ENCODE measurements around the gene SCNN1G. TPM values are rescaled to one million over a fixed set of nuclear protein-coding genes. Genes with fewer than 3 reads are reported as not detected.

The SCNN1G gene
- total RNA-seq, 1 experiment from 2014 or later = not detected

- H3K9ac ChIP-seq (ENCODE audit: low read length) = no peak overlapping the region
- DNase-seq (ENCODE audit: low read depth, low spot score) (no peak), ATAC-seq (no peak)
- H3K4me2 ChIP-seq (ENCODE audit: low read length) = no peak overlapping the region
- CTCF ChIA-PET = no interaction called here
- no peaks in the 10 kb centered on the region for H3K79me2 ChIP-seq (ENCODE audit: insufficient read depth, low read length)
- H3K4me1 ChIP-seq (ENCODE audit: control insufficient read depth in 1 of 2, insufficient read depth in 2 of 2, low read length in 2 of 2) = no peaks in the 10 kb centered on the region
- H3K27ac ChIP-seq (ENCODE audit: low read depth, low read length) = no peak overlapping the region
- H3K36me3 ChIP-seq (ENCODE audit: control insufficient read depth in 1 of 2, insufficient read depth in 2 of 2, low read length in 2 of 2) = no peaks in the 10 kb centered on the region
- no peak overlapping the region for H3K4me3 ChIP-seq (replicated peaks in 1 of 2; ENCODE audit: low read depth in 1 of 2, low read length in 2 of 2)
- BruUV-seq (replicated peaks) = no TSS peak
- H4K20me1 ChIP-seq (ENCODE audit: insufficient read depth) = no peaks in the 10 kb centered on the region
- POLR2A ChIA-PET = interaction anchor here (0.6 kb wide), 1 partner anchor 28 kb away, joined by 3 read pairs; no protein-coding TSS in a partner anchor
- H3K9me3 ChIP-seq (ENCODE audit: control insufficient read depth in 1 of 2, insufficient read depth in 1 of 2, low read depth in 1 of 2, low read length in 2 of 2) = no peaks in the 10 kb centered on the region
- H2AFZ ChIP-seq (ENCODE audit: low read depth, low read length, poor library complexity, severe bottlenecking) = no peak overlapping the region
- no peak for TF ChIP-seq JUND (IDR thresholded peaks at IDR 0.05)
- TF ChIP-seq SRF (IDR thresholded peaks at IDR 0.05; ENCODE audit: low read depth) = no peak
- no peak for TF ChIP-seq ELF1 (IDR thresholded peaks at IDR 0.05; ENCODE audit: borderline replicate concordance, low read depth)
- no peak for TF ChIP-seq ATF3 (IDR thresholded peaks at IDR 0.05)
- no peak for TF ChIP-seq YY1 (IDR thresholded peaks at IDR 0.05; ENCODE audit: extremely low read depth, insufficient replicate concordance, low read depth, low read length)
- TF ChIP-seq SP1 (IDR thresholded peaks at IDR 0.05; ENCODE audit: low read depth) = no peak
- TF ChIP-seq MAX (IDR thresholded peaks at IDR 0.05) = no peak
- no peak for TF ChIP-seq CBX3 (IDR thresholded peaks at IDR 0.05; ENCODE audit: low read depth)
- no peaks in the 10 kb centered on the region for H3K27me3 ChIP-seq (ENCODE audit: insufficient read depth, low read length)
- intact Hi-C loops (cut with micrococcal nuclease) = loop anchor here (10.0 kb wide), 1 partner anchor 95 kb away; no protein-coding TSS in a partner anchor
- no peaks in the 10 kb centered on the region for H3K9me2 ChIP-seq (ENCODE audit: insufficient read depth)
- RAD21 ChIA-PET (ENCODE audit: low non-redundant PET in 1 of 2, low total read pairs in 2 of 2, uncharacterized antibody in 2 of 2, unreplicated experiment in 2 of 2) = no interaction called here
Observed at GRCh38 chr16:23229714-23230113, 47.2 kb downstream of the SCNN1G start.

- ATAC-seq (no peak), DNase-seq (ENCODE audit: low read depth, low spot score) (no peak)
- ChIA-PET RAD21 (ENCODE audit: low non-redundant PET in 1 of 2, low total read pairs in 2 of 2, uncharacterized antibody in 2 of 2, unreplicated experiment in 2 of 2) (no interaction called here), CTCF (no interaction called here), POLR2A (no interaction called here)
- Histone ChIP-seq H3K4me2 (ENCODE audit: low read length) (no peak overlapping the region), H3K4me1 (ENCODE audit: control insufficient read depth in 1 of 2, insufficient read depth in 2 of 2, low read length in 2 of 2) (no peaks in the 10 kb centered on the region), H2AFZ (ENCODE audit: low read depth, low read length, poor library complexity, severe bottlenecking) (no peak overlapping the region), H3K36me3 (ENCODE audit: control insufficient read depth in 1 of 2, insufficient read depth in 2 of 2, low read length in 2 of 2) (no peaks in the 10 kb centered on the region), H3K9ac (ENCODE audit: low read length) (no peak overlapping the region), H4K20me1 (ENCODE audit: insufficient read depth) (no peaks in the 10 kb centered on the region), H3K9me3 (ENCODE audit: control insufficient read depth in 1 of 2, insufficient read depth in 1 of 2, low read depth in 1 of 2, low read length in 2 of 2) (no peaks in the 10 kb centered on the region), H3K9me2 (ENCODE audit: insufficient read depth) (no peaks in the 10 kb centered on the region), H3K27ac (ENCODE audit: low read depth, low read length) (no peak overlapping the region), H3K27me3 (ENCODE audit: insufficient read depth, low read length) (no peaks in the 10 kb centered on the region), H3K79me2 (ENCODE audit: insufficient read depth, low read length) (no peaks in the 10 kb centered on the region), H3K4me3 (replicated peaks in 1 of 2; ENCODE audit: low read depth in 1 of 2, low read length in 2 of 2) (no peak overlapping the region)
- no TSS peak for BruUV-seq (replicated peaks)
- intact Hi-C loops (cut with micrococcal nuclease) = no loop called here
- TF ChIP-seq RAD21 (IDR thresholded peaks at IDR 0.05; ENCODE audit: low read depth) (no peak), CTCF (IDR thresholded peaks at IDR 0.05 in 2 of 3, conservative IDR thresholded peaks at IDR 0.05 in 1 of 3; ENCODE audit: borderline replicate concordance in 1 of 3, insufficient read depth in 1 of 3, low read depth in 2 of 3, low read length in 2 of 3) (no peak), JUND (IDR thresholded peaks at IDR 0.05) (no peak), ATF3 (IDR thresholded peaks at IDR 0.05) (no peak), FOSL1 (IDR thresholded peaks at IDR 0.05; ENCODE audit: low read depth) (no peak), SRF (IDR thresholded peaks at IDR 0.05; ENCODE audit: low read depth) (no peak), POLR2AphosphoS5 (IDR thresholded peaks at IDR 0.05; ENCODE audit: low read depth, low read length) (no peak)
Observed at GRCh38 chr16:23232806-23233205, 50.3 kb downstream of the SCNN1G start.

All from HCT116 (cell line).